OCI-M2 (cell line): ENCODE data around the gene SPI1.

ENCODE experiments used
- DNase-seq: peaks from one replicate; lab custom pipeline; 2025; ENCODE audit not compliant: unreplicated experiment; lab: John Stamatoyannopoulos, UW

Gene SPI1

DNA sequence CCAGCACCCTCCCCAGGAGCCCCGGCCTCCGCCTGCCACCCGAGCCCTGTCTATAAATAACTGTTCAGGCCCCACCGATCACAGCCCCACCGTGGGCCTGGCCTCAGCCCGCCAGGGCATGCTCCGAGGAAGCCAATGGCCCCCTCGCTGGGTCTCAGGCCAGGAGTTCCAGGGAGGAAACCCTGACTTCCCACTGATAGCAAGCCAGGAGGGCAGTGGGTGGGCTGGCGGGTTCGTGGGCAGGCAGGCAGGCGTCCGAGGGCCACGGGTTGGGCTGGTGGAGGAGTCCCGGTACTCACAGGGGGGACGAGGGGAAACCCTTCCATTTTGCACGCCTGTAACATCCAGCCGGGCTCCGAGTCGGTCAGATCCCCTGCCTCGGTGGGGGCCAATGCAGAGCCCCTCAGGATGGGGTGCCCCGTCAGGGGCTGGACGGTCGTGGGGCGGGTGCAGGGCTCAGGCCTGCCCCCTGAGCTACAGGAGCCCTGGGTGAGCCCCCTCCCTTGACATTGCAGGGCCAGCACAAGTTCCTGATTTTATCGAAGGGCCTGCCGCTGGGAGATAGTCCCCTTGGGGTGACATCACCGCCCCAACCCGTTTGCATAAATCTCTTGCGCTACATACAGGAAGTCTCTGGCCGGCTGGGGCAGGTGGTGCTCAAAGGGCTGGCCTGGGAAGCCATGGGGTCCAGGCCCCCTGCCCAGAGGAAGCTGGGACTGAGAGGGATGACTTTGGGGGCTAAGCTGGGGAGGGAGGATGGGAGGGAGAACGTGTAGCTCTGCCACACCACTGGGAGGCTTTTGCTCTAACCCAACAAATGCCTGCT lies at the start of gene SPI1:
Gene SPI1 (minus strand): TSS at position 538 of the 826 bp plus-strand sequence. CDS start 194 bp downstream, at position 344.
- peak; percentile 44 for DNase-seq

DNA sequence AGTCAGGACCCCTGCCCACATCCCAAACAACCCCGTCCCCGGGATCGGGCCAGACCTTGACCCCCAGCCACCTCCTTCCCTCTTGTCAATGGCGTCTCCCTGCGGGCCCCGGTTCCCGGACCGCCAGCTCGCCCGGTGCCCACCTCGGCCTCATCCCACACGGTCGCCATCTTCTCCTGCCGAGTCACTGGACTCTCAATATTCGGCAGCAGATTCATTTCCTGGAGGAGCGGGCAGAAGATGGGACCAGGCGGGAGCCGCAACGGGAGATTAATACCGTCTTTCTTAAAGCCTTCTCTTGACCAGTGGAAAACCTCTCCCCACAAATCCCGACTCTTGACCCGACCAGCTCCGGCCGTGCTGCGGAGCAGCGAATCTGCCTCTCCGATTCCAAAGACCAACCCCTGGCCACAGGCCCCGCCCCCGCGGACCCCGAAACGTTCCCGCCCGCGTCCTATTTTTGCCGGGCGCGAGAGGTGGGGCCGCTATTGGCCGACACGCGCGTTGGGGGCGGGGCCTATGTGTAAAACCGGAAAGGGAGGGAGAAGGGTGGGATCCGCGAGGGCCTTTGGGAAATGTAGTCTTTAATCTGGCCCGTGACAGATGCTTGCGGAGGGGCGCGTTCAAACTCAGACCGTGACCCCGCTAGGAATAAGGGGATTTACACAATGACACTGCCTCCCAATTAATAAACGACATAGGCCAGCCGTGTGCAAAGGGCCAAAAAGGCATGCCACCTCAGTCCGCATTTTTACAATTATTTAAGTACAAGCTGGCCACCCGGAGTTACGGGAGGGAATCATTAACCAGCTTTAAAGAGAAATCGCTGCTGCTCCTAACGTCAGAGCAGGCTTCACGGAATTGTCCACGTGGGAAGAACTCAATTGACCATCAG lies 48.0 kb upstream of the SPI1 start, which contains the start of gene PSMC3:
Gene PSMC3 (minus strand): TSS at position 378 of the 895 bp plus-strand sequence. CDS start 160 bp downstream, at position 218.
- peak; percentile 44 for DNase-seq

DNA sequence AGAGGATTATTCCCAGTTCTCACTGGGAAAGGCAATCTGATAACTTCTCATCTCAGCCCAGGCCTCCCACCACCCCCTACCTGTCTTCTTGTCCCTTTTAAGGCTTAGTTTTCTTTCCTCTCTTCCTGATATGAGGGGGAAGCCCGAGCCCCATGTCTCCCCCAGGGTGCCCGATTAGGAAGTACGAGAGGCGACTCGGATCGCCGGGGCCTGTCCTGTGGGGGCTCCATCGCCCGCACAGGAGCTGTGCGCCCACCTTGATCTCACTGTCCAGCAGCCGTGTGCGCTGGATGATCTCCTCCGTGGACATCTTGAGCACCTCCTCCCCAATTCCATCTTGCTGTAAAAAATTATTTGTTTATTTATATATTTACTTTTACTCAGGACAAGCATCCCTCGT lies 47.3 kb upstream of the SPI1 start:
- DNase-seq: no peak

DNA sequence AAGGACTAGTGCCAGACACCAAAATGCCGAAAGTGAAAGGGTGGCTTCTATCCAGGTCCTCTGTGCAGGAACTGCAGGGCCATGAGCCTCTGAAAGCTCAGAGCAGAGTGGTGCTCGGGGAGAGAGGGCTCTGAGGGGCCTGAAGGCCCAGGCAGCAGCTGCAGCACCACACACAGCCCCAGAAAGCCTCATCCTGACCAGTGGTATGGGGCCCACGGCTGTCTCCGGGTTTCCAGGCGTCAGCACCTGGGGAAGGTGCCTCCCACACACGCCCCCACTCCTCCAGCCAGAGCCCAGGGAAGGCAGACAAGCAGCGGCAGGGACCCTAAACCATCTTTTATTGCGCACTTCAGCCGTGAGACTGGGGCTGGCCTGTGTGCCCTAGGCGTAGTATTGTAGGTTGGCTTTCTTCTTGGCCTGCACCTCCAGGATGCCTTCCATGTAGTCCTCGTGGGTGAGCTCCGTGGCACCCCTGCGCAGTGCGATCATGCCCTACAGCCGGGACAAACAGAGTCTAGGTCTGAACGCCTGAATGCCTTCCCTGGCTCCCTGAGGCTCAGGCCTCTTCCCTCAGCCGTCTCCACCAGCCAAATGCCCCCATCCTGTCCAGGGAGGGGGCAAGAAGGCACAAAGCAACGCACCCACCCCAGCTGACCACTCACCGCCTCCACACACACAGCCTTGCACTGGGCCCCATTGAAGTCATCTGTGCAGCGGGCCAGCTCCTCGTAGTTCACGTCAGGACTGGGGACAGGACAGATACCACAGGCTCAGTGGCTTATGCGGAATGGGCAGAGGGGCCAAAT lies 40.3 kb upstream of the SPI1 start:
- DNase-seq: no peak

DNA sequence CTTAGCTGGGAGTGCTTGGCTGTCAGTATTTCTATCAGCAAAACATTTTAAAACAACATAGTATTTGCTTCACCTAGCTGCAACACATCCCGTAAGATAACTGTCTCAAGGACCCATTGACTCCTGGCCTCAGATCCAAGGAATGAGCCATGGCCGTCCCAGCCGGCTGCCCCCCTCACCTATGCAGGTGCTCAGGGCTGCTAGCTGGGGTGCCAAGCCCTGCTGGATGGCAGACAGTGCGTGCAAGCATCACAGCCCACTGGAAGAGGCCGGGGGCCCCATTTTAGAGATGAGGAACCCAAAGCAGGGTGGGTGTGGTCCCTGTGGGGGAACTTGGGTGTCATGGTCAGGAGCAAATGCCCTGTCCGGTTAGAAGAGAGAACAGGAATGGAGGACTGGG lies 39.4 kb upstream of the SPI1 start:
- no peak for DNase-seq

DNA sequence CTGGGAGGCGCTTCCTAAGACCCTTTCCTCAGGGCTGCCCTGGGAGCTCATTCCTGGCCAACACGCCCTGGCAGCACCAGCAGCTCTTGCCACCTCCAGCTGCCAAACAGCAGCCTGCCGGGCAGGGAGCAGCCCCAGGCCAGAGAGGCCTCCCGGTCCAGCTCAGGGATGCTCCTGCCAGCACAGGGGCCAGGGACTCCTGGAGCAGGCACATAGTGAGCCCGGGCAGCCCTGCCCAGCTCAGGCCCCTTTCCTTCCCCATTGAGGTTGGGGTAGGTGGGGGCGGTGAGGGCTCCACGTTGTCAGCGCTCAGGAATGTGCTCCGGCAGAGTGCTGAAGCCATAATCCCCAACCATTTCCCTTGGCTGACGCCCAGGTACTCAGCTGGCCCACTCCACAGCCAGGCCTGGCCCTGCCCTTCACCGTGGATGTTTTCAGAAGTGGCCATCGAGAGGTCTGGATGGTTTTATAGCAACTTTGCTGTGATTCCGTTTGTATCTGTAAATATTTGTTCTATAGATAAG lies 37.7 kb upstream of the SPI1 start:
- no peak for DNase-seq

DNA sequence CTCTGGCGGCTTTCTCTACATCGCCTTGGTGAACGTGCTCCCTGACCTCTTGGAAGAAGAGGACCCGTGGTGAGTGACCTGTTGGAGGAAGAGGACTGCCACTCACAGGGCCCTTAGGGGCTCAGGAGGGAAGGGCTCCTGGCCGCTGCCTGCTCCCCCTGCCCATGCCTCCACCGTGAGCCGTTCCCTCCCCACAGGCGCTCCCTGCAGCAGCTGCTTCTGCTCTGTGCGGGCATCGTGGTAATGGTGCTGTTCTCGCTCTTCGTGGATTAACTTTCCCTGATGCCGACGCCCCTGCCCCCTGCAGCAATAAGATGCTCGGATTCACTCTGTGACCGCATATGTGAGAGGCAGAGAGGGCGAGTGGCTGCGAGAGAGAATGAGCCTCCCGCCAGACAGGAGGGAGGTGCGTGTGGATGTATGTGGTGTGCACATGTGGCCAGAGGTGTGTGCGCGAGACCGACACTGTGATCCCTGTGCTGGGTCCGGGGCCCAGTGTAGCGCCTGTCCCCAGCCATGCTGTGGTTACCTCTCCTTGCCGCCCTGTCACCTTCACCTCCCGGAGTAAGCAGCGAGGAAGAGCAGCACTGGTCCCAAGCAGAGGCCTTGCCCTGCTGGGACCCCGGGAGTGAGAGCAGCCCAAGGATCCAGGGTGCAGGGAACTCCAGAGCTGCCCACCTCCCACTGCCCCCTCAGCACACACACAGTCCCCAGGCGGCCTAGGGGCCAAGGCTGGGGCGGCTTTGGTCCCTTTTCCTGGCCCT lies 36.9 kb upstream of the SPI1 start:
- no peak for DNase-seq

DNA sequence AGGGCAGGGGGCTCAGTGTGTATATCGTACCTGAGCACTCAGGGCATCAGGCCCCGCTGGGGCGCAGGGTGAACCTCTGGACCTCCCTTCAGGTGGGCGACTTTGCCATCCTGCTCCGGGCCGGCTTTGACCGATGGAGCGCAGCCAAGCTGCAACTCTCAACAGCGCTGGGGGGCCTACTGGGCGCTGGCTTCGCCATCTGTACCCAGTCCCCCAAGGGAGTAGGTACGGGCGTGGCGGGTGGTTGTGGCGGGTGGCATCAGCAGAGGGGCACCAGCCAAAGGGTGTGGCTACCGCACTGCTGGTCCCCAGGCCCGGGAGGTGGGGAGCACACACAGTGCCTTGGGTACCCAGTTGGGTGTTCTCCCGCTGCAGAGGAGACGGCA lies 36.3 kb upstream of the SPI1 start:
- no peak for DNase-seq

DNA sequence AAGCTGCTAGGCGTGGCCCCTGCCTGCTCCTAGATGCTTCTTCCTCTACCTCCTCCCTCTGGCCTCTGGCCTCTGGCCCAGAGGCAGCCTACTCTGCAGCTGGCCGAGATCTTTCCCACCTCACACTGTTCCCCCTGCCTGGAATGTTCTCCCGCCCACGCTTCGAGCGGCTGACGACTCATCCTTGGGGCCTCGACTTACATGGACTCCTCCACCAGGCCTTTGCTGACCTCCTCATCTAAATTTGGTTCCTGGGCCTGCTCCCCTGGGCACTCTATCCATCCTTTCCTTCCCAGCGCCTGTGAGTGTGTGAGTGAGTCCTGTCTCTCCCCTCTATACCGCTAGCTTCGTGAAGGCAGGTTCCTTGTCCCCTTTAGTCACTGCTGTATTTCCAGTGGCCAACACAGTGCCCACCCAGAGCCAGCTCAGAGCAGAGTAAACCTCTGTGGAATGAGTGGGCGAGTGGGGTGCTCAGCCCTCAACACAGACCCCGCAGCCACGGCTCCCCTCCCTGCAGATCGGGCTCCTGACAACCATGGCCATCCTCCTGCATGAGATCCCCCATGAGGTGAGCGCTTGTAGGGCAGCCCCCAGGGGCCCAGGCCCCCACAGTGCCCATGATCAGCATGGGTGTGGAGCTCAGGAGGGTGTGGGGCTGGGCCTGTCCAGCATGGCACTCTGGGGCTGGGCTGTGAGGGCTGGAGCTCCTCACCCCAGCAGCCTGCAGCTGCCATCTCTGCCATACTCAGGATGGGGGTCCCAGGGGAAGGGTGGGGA lies 35.7 kb upstream of the SPI1 start:
- no peak for DNase-seq

DNA sequence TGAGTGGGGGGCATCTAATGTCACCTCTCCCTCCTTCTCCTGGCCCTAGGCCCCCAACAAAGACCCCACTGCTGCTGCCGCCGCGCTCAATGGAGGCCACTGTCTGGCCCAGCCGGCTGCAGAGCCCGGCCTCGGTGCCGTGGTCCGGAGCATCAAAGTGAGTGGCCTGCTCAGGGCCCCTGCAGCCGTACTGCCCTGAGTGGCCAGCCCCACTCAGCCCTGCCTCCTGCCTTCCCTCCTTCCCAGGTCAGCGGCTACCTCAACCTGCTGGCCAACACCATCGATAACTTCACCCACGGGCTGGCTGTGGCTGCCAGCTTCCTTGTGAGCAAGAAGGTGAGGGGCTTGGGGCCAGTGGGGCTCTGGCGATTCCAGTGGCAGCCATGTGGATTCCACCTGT lies 35.0 kb upstream of the SPI1 start:
- DNase-seq: no peak

DNA sequence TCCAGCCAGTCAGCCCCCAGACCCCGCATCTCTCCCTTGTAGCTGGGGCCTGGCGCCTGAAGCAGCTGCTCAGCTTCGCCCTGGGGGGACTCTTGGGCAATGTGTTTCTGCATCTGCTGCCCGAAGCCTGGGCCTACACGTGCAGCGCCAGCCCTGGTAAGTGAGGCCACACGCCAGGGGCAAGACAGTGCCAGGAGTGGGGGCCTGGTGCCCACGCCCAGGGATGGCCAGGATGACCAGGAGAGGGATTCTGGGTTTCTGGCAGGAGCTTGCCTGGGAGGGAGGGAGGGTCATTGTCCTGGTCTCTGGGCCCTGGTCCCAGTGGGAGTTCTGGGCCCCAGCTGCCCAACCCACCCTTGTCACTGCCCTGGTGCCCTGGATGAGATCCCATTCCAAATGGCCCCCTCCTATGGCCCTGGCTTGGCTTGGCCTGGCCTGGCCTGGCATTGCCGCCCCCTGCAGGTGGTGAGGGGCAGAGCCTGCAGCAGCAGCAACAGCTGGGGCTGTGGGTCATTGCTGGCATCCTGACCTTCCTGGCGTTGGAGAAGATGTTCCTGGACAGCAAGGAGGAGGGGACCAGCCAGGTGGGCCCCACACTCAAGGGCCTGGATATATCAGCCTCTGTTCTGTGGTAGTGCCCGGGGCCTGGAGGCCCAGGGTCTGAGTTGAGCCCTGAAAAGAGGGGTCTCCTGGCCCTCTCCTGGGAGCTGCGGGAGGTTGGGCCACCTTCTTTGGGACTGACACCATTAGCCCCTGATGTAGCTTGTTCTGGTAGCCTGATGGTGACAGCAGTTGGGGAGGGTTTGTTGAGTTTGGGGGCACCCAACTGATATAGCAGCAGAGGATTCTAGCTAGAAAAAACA lies 33.8 kb upstream of the SPI1 start:
- DNase-seq: no peak

DNA sequence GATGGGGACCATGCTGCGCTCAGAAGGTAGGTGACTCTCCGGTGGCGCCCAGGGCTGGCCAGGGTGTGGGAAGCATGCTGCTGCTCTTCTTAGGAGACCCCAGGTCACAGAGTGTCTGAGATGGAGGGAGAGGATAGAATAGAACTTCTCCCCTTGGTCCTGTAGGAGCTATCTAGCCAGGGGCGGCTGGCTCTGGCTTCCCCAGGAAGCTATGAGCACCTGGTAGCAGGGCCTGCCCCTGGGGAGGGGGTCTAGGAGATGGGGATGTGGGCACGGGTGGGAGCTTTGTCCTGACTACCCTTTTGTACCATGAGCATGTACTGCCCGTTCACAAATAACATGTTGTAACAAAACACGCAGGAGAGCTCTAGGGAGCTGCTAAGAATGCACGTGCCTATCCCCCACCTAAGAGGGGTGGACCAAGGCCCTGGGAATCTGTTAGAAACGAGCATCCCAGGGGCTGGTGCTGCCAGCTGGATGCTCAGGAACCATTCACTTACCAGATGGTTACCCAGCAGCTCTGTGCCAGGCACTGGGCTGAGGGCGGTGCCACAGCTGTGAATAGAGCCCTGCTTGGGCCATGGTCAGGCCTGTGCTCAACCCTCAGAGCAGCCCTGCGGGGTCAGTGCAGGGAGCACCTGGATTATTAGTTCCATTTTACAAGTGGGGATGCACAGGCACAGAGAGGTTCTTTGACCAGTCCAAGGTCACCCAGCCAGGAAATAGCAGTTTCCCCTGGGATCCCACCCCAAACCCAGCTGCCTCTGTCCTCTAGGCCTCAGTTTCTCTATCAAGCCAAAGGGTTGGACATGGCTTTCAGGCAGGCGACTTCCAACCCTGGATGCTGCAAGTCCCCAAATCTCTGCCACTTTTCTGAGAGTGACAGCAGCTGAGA lies 32.3 kb upstream of the SPI1 start:
- DNase-seq: no peak

DNA sequence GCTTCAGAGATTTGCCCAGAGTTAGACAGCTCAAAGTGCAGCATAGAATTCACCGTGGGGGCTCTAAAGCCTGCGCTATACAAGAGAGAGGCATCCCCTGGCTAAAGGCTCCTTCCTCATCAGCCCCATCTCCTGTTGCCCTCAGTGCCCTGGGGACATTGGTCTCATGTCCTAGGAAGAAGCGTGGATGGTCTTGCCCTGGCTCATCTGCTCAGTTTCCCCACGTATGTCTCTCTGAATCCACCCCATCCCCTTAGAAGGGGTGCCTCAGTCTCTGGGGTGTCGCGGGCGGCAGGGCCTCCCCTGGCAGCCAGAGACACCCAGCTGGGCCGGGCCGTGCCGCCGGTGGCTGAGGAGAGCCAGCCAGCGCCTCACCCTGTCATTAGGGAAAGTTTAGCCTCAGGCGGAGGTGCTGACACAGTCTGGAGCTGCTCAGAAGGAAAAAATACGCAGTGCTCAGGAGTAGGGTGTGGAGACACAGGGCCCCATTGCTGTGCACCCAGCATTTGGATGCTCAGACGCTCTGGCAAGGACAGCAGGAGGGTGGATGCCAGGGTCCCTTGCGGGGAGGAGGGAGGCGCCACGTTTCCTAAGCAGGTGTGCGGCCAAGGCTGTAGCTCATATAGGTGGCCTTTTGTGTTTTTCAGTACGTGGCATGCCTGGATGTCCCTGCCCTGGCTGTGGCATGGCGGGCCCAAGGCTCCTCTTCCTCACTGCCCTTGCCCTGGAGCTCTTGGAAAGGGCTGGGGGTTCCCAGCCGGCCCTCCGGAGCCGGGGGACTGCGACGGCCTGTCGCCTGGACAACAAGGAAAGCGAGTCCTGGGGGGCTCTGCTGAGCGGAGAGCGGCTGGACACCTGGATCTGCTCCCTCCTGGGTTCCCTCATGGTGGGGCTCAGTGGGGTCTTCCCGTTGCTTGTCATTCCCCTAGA lies 31.4 kb upstream of the SPI1 start:
- no peak for DNase-seq

DNA sequence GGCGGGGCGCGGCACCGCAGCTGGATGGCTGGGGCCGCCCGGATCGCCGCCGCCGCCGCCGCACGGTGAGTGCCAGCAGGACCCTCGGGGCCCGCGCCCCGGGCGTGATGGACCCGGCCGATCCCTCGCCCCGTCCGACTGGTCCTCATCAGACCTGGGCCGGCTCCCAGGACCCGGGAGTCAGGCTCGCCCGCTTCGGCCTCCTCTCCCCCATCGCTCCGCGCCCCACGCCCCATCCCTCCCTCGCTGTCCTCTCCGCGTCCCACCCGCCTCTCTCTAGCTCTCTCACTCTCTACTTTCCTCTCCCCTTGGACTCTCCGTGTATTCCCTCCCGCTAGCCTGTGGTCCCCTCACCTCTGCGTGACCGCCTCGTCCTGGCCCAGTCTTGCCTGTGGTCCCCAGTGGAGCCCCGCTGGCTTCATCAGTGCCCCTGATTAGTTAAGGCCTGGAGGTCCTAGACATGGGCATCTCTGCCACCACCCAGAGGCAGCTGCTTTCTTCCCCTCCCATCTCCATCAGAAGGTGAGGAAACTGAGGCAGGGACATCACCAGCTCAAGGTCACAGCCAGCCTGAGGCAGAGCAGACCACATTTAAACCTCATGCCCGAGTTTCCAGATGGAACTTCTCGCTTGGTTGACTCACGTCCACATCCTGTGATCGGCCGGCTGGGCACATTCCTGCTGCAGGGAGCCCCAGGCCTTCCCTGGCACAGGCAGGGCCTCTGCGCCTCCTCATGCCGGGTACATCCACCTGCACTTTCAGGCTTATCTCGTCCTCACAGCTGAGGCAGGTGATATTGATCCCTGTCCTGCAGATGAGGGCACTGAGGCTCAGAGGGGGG lies 30.5 kb upstream of the SPI1 start:
- no peak for DNase-seq

DNA sequence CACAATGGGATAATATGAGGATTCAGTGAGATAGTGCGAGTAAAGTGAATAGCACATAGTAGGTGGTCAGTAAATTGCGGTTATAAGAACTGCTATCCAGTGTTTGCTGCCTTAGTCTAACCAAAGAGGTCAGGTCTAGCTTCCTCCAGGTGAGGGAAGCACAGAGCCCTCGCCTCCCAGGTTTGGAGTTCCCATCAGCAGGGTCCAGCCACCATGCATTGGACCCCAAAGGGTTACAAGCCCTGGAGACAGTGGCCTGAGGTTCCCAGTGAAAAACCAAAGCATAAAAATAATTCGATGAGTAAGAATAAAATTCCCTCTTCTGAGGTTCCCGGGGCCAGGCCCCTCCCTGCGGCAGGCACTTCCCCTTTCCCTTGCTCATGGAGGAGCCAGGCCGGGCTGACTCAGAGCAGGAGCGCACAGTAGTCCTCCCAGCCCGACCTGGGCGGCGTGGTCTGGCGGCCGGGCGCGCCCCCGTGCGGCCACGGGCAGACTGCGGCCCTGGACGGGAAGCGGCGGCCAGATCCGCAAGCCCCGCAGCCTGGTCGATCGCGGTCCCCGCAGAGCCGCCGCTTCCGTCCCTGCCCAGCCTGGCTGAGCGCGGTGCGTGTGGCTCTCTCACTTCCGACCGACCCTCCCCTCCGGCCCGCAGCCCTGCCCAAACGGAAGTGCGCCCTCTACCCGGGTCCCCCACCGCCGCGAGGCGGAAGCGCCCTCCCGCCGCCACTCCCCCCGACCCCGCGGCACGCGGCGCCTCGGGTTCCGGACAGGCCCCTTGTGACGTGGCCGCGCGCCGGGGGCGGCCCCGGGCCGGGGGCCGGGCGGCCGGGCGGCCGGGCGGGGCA lies 29.6 kb upstream of the SPI1 start, which contains the start of gene SLC39A13:
Gene SLC39A13 (plus strand): TSS at position 845 of the 845 bp plus-strand sequence. CDS start 1,505 bp downstream, outside the sequence.
- peak; percentile 47 for DNase-seq
